ENCODE results near the gene MTHFD1L. TPM values are rescaled to one million over a fixed set of nuclear protein-coding genes. Genes with fewer than 3 reads are reported as not detected.

Gene MTHFD1L
- total and polyA plus RNA-seq, 8 donors: 1.8 to 16.3 (median 8.8) TPM

DNA sequence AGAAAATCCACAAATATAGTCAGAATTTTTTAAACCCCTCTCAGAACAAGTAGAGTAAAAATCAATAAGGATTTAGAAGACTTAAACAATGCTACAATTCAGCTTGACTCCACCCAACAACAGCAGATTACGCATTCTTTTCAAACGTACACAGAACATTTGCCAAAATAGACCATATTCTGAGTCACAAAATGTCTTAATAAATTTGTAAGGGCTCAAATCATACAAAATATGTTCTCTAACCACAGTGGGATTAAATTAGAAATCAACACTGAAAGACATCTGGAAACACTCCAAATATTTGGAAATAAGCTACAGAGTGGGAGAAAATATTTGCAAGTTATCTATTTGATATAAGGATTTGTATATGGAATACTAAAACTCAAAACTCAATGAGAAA lies 210.0 kb downstream of the MTHFD1L start:
- Histone ChIP-seq H3K27me3 (no peaks in the 10 kb centered on the region), H3K4me3 (no peak overlapping the region), H3K4me1 (peaks cover 0 to 7% (median under 1%) of the 10 kb centered on the region in 4 donors), H3K36me3 (no peaks in the 10 kb centered on the region), H3K27ac (no peak overlapping the region), H3K9me3 (peaks cover 0 to 6% (median 0%) of the 10 kb centered on the region in 4 donors)
- 70 to 89% (median 82%) methylated on average over 2 of the region's 2 CpGs for WGBS, 5 donors
- no peak for DNase-seq
- no peak for TF ChIP-seq POLR2A (IDR thresholded peaks at IDR 0.05)
- TF ChIP-seq EP300 (IDR thresholded peaks at IDR 0.05): no peak
- TF ChIP-seq POLR2AphosphoS5 (IDR thresholded peaks at IDR 0.05): no peak
- TF ChIP-seq, protein P1, sequence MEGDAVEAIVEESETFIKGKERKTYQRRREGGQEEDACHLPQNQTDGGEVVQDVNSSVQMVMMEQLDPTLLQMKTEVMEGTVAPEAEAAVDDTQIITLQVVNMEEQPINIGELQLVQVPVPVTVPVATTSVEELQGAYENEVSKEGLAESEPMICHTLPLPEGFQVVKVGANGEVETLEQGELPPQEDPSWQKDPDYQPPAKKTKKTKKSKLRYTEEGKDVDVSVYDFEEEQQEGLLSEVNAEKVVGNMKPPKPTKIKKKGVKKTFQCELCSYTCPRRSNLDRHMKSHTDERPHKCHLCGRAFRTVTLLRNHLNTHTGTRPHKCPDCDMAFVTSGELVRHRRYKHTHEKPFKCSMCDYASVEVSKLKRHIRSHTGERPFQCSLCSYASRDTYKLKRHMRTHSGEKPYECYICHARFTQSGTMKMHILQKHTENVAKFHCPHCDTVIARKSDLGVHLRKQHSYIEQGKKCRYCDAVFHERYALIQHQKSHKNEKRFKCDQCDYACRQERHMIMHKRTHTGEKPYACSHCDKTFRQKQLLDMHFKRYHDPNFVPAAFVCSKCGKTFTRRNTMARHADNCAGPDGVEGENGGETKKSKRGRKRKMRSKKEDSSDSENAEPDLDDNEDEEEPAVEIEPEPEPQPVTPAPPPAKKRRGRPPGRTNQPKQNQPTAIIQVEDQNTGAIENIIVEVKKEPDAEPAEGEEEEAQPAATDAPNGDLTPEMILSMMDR (IDR thresholded peaks at IDR 0.05): no peak
- intact Hi-C loops (cut with DNase I; ENCODE audit: low total_unique reads): no loop called here

DNA sequence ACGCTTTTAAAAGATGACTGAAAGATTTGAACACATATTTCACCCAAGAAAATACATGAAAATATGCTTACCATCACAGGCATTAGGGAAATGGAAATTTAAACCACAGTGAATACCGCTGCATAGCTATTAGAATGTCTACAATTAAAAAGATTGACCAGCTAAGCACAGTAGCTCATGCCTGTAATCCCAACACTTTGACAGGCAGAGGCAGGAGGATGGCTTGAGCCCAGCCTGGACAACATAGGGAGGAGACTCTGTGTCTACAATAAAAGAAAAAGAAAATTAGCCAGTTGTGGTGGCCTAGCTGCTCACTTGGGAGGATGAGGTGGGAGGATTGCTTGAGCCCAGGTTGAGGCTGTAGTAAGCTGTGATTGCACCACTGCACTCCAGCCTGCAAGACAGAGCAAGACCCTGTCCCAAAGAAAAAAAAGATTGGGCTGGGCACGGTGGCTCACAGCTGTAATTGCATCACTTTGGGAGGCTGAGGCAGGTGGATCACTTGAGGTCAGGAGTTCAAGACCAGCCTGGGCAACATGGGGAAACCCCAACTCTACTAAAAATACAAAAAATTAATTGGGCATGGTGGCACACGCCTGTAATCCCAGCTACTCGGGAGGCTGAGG lies 210.5 kb downstream of the MTHFD1L start:
- H3K9me3 ChIP-seq: peaks cover 0 to 6% (median 0%) of the 10 kb centered on the region in 4 donors
- DNase-seq: no peak
- peaks cover 0 to 5% (median 0%) of the 10 kb centered on the region in 4 donors for H3K4me1 ChIP-seq
- intact Hi-C loops (cut with DNase I; ENCODE audit: low total_unique reads): no loop called here
- TF ChIP-seq POLR2AphosphoS5 (IDR thresholded peaks at IDR 0.05): no peak
- TF ChIP-seq EP300 (IDR thresholded peaks at IDR 0.05): no peak
- TF ChIP-seq, protein P1 (IDR thresholded peaks at IDR 0.05): no peak
- no peak for TF ChIP-seq POLR2A (IDR thresholded peaks at IDR 0.05)
- H3K27me3 ChIP-seq: no peaks in the 10 kb centered on the region
- no peak overlapping the region for H3K4me3 ChIP-seq
- H3K27ac ChIP-seq: no peak overlapping the region
- 91 to 96% (median 94%) methylated on average over 5 of the region's 5 CpGs for WGBS, 5 donors
- no peaks in the 10 kb centered on the region for H3K36me3 ChIP-seq

DNA sequence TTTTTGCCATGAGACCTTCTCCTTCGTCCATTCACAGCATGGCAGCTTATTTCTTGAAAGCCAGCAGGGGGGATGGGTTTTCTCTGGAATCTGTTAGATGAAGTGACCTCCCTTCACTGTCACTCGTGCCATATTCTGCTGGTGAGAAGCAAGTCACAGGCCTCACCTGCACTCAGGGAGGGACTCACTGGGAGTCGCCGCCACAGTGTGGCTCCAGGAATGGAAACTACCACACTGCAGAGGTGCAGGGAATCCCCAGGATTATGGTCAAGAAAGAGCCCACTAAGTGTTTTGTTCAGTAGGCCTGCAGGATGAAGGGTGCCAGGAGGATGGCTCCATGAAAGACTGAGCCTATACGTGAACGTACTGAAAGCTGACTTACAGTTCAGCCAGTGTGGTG lies 213.2 kb downstream of the MTHFD1L start:
- H3K36me3 ChIP-seq: no peaks in the 10 kb centered on the region
- H3K27me3 ChIP-seq: no peaks in the 10 kb centered on the region
- H3K4me1 ChIP-seq: no peaks in the 10 kb centered on the region
- 88 to 99% (median 96%) methylated on average over 6 of the region's 6 CpGs for WGBS, 5 donors
- DNase-seq: no peak
- TF ChIP-seq, protein P1 (IDR thresholded peaks at IDR 0.05): no peak
- no peak for TF ChIP-seq EP300 (IDR thresholded peaks at IDR 0.05)
- no peak overlapping the region for H3K4me3 ChIP-seq
- H3K9me3 ChIP-seq: peaks cover 0 to 6% (median 0%) of the 10 kb centered on the region in 4 donors
- no peak overlapping the region for H3K27ac ChIP-seq
- intact Hi-C loops (cut with DNase I; ENCODE audit: low total_unique reads): no loop called here

DNA sequence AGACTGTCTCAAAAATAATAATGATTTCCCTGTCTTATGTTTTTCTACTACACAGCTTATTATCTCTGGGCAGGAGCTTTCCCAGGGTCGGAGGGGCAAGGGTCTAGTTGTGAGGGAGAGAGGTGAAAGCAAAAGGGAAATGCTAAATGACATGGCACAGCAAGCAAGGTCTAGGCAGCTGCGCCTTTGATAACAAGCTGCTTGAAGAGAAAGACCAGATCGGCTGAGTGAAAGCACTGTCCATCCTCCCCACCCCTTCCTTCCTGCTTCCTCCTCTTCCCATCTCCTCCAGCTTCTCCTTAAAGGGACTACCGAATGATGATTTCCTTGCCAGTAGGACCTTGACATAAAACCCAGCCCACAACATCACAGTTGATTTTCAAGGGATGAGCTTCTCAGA lies 216.2 kb downstream of the MTHFD1L start:
- H3K36me3 ChIP-seq: no peaks in the 10 kb centered on the region
- no peak overlapping the region for H3K4me3 ChIP-seq
- no peaks in the 10 kb centered on the region for H3K9me3 ChIP-seq
- intact Hi-C loops (cut with DNase I; ENCODE audit: low total_unique reads): no loop called here
- TF ChIP-seq, protein P1 (IDR thresholded peaks at IDR 0.05): no peak
- TF ChIP-seq EP300 (IDR thresholded peaks at IDR 0.05): no peak
- TF ChIP-seq POLR2A (IDR thresholded peaks at IDR 0.05): no peak
- no peak for TF ChIP-seq POLR2AphosphoS5 (IDR thresholded peaks at IDR 0.05)
- DNase-seq: no peak
- no peaks in the 10 kb centered on the region for H3K27me3 ChIP-seq
- H3K4me1 ChIP-seq: no peaks in the 10 kb centered on the region
- WGBS, 5 donors: 65 to 79% (median 72%) methylated on average over 4 of the region's 4 CpGs
- H3K27ac ChIP-seq: no peak overlapping the region

Data from stomach (tissue), 9 donors.